ENCODE results near the gene LOC101059915.

DNA sequence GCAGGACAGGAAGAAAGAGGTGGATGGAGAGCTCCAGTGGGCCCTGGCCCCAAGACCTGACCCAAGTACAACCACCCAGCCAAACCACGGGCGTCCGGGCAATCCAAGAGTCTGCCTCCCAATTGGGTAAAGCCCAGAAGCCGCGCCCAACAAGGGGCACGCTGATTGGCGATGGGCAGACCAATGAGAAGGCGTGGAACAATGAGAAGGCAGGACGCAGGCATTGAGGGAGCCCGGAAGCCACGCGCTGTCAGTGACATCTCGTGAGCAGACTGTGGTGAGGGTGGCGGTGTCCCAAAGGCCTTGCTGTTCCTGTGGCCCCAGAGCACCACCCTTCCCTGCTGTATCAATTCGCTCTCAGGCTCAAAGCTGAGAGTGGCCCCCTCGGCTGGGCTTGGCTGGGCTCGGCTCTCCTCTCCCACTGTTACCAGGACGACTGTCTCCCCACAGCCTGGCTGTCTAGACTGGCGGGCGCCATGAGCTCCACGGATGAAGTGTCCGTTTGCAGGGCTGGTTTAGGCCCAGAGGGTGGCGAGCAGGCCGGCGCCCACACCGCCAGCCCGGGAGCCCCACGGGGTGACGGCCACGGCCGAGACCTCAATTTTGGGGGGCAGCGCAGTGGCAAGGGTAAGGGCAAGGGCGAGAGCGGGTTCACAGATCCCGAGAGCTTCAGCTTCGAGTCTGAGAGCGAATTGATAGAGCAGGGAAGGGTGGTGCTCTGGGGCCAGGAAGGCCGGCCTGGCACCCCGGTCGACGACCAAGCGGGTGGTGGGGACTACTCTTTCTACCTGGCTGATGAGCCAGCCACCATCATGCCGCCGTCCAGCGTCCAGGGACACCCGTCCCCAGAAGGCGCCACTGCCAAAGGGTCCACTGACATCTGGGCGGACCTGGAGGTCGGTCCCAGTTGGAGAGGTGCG lies at the start of gene LOC101059915:
- TF ChIP-seq RAD21 (IDR thresholded peaks at IDR 0.05) (no peak), YY1 (IDR thresholded peaks at IDR 0.05) (no peak), JUND (IDR thresholded peaks at IDR 0.05) (no peak), HNF4A (conservative IDR thresholded peaks at IDR 0.05) (no peak), RXRA (IDR thresholded peaks at IDR 0.05) (no peak)
- TF ChIP-seq, protein P1, sequence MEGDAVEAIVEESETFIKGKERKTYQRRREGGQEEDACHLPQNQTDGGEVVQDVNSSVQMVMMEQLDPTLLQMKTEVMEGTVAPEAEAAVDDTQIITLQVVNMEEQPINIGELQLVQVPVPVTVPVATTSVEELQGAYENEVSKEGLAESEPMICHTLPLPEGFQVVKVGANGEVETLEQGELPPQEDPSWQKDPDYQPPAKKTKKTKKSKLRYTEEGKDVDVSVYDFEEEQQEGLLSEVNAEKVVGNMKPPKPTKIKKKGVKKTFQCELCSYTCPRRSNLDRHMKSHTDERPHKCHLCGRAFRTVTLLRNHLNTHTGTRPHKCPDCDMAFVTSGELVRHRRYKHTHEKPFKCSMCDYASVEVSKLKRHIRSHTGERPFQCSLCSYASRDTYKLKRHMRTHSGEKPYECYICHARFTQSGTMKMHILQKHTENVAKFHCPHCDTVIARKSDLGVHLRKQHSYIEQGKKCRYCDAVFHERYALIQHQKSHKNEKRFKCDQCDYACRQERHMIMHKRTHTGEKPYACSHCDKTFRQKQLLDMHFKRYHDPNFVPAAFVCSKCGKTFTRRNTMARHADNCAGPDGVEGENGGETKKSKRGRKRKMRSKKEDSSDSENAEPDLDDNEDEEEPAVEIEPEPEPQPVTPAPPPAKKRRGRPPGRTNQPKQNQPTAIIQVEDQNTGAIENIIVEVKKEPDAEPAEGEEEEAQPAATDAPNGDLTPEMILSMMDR (IDR thresholded peaks at IDR 0.05; ENCODE audit: low read depth, low read length, missing input control): no peak
- TF ChIP-seq, protein P2, sequence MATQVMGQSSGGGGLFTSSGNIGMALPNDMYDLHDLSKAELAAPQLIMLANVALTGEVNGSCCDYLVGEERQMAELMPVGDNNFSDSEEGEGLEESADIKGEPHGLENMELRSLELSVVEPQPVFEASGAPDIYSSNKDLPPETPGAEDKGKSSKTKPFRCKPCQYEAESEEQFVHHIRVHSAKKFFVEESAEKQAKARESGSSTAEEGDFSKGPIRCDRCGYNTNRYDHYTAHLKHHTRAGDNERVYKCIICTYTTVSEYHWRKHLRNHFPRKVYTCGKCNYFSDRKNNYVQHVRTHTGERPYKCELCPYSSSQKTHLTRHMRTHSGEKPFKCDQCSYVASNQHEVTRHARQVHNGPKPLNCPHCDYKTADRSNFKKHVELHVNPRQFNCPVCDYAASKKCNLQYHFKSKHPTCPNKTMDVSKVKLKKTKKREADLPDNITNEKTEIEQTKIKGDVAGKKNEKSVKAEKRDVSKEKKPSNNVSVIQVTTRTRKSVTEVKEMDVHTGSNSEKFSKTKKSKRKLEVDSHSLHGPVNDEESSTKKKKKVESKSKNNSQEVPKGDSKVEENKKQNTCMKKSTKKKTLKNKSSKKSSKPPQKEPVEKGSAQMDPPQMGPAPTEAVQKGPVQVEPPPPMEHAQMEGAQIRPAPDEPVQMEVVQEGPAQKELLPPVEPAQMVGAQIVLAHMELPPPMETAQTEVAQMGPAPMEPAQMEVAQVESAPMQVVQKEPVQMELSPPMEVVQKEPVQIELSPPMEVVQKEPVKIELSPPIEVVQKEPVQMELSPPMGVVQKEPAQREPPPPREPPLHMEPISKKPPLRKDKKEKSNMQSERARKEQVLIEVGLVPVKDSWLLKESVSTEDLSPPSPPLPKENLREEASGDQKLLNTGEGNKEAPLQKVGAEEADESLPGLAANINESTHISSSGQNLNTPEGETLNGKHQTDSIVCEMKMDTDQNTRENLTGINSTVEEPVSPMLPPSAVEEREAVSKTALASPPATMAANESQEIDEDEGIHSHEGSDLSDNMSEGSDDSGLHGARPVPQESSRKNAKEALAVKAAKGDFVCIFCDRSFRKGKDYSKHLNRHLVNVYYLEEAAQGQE (IDR thresholded peaks at IDR 0.05): no peak
- TF ChIP-seq, protein P3, sequence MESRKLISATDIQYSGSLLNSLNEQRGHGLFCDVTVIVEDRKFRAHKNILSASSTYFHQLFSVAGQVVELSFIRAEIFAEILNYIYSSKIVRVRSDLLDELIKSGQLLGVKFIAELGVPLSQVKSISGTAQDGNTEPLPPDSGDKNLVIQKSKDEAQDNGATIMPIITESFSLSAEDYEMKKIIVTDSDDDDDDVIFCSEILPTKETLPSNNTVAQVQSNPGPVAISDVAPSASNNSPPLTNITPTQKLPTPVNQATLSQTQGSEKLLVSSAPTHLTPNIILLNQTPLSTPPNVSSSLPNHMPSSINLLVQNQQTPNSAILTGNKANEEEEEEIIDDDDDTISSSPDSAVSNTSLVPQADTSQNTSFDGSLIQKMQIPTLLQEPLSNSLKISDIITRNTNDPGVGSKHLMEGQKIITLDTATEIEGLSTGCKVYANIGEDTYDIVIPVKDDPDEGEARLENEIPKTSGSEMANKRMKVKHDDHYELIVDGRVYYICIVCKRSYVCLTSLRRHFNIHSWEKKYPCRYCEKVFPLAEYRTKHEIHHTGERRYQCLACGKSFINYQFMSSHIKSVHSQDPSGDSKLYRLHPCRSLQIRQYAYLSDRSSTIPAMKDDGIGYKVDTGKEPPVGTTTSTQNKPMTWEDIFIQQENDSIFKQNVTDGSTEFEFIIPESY (IDR thresholded peaks at IDR 0.05): no peak

Measured in liver (tissue), 3 donors.